SH-SY5Y (cell line): ENCODE measurements around the gene GRN.

ENCODE experiments used
- GATA2 ChIP-seq: IDR thresholded peaks from 2 replicates; pipeline ENCODE4 v1.6.1; 2011; ENCODE audit warnings: mild to moderate bottlenecking, low read depth, low read length
- GATA3 ChIP-seq: IDR thresholded peaks from 2 replicates; pipeline ENCODE4 v1.6.1; 2011; ENCODE audit warnings: low read depth, mild to moderate bottlenecking, low read length, moderate library complexity

GRCh38 chr17:44333371-44333770 is 11.7 kb upstream of the GRN start:
- TF ChIP-seq GATA3 = no peak
- no peak for TF ChIP-seq GATA2
